Progenitor cell of endocrine pancreas (in vitro differentiated cells): Measurements from ENCODE around the gene USP22. TPM values are rescaled to one million over a fixed set of nuclear protein-coding genes. Genes with fewer than 3 reads are reported as not detected.
A peak's percentile ranks its signal among the peaks of the same experiment; 100 is the strongest.

Experiments used
- DNase-seq: peaks from one replicate; pipeline ENCODE4 v3.0.0; 2021; ENCODE audit warnings: low spot score; ENCODE audit not compliant: unreplicated experiment
- H3K27ac Mint-ChIP-seq: 2 replicates; pipeline ENCODE4 v1.8.0; 2021; ENCODE audit warnings: mild to moderate bottlenecking, moderate library complexity, mixed read lengths
- H3K27me3 Mint-ChIP-seq: 2 replicates; pipeline ENCODE4 v1.8.0; 2021; ENCODE audit warnings: mixed read lengths
- H3K36me3 Mint-ChIP-seq: 2 replicates; pipeline ENCODE4 v1.8.0; 2022; ENCODE audit warnings: mixed read lengths; ENCODE audit not compliant: insufficient read depth
- H3K4me1 Mint-ChIP-seq: 2 replicates; pipeline ENCODE4 v1.8.0; 2021; ENCODE audit warnings: low read depth, mixed read lengths
- H3K4me3 Mint-ChIP-seq: 2 replicates; pipeline ENCODE4 v1.8.0; 2021; ENCODE audit warnings: low read depth, mild to moderate bottlenecking, moderate library complexity, mixed read lengths
- H3K9me3 Mint-ChIP-seq: 2 replicates; pipeline ENCODE4 v1.8.0; 2021; ENCODE audit warnings: low read depth, mixed read lengths
- total RNA-seq: library from RNA; stranded (reverse); gene quantifications from 2 replicates; pipeline ENCODE4 v1.2.1, GENCODE V29; 2021
- TF ChIP-seq, protein P1 (sequence below): fragments of 200-600 bp; sonication (generic); IDR thresholded peaks from one replicate; pipeline ENCODE4 v1.5.0; 2021; ENCODE audit warnings: antibody characterized with exemption, mild to moderate bottlenecking; ENCODE audit not compliant: unreplicated experiment

The USP22 gene
- total RNA-seq, 1 donor from 2014 or later, result 368 TPM

DNA sequence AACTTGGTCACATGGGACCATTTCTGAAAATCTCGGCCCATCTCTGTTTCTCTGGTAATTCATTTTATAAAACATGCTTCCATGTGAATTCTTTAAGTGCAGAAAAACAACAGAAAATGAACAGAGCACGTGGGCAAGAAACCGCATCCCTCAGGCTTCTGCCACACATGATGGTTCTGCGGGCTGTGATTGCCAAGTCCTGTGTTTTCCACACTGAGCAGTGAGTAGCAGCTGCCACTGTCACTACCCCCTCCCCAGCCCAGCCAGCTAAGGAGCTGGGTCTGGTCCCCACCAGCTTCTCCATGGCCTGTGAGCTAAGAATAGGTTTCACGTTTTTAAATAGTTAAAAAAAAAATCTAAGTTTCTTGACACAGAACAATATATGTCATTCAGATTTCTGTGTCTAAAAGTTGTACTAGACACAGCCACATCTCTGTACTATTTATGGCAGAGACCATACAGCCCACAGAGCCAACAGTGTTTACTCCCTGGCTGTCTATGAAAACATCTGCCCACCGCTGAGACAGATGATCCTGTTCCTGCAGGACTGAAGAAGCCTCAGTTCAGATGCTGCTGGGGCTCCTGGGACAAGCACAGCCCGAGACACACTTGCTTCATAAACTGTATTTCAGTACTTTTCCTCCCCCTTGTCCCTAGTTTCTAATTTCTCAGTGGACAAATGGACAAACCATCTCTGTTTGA lies 41.5 kb downstream of the USP22 start:
- no peaks in the 10 kb centered on the region for H3K9me3 Mint-ChIP-seq
- peaks cover 3% of the 10 kb centered on the region for H3K4me1 Mint-ChIP-seq
- no peak overlapping the region for H3K4me3 Mint-ChIP-seq
- peak overlapping the region; percentile 69 for H3K27ac Mint-ChIP-seq
- TF ChIP-seq, protein P1, sequence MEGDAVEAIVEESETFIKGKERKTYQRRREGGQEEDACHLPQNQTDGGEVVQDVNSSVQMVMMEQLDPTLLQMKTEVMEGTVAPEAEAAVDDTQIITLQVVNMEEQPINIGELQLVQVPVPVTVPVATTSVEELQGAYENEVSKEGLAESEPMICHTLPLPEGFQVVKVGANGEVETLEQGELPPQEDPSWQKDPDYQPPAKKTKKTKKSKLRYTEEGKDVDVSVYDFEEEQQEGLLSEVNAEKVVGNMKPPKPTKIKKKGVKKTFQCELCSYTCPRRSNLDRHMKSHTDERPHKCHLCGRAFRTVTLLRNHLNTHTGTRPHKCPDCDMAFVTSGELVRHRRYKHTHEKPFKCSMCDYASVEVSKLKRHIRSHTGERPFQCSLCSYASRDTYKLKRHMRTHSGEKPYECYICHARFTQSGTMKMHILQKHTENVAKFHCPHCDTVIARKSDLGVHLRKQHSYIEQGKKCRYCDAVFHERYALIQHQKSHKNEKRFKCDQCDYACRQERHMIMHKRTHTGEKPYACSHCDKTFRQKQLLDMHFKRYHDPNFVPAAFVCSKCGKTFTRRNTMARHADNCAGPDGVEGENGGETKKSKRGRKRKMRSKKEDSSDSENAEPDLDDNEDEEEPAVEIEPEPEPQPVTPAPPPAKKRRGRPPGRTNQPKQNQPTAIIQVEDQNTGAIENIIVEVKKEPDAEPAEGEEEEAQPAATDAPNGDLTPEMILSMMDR, result no peak
- no peak for DNase-seq
- peaks cover 27% of the 10 kb centered on the region for H3K36me3 Mint-ChIP-seq
- H3K27me3 Mint-ChIP-seq, result no peaks in the 10 kb centered on the region

GRCh38 chr17:20999841-21000532 lies 42.8 kb downstream of the USP22 start:
- DNase-seq, result no peak
- TF ChIP-seq, protein P1, result no peak
- no peak overlapping the region for H3K4me3 Mint-ChIP-seq

GRCh38 chr17:20999044-20999573 lies 43.7 kb downstream of the USP22 start:
- no peak overlapping the region for H3K4me3 Mint-ChIP-seq
- no peaks in the 10 kb centered on the region for H3K9me3 Mint-ChIP-seq
- no peaks in the 10 kb centered on the region for H3K27me3 Mint-ChIP-seq
- no peak for DNase-seq
- peak overlapping the region; percentile 79 for H3K27ac Mint-ChIP-seq
- H3K36me3 Mint-ChIP-seq, result peaks cover 15% of the 10 kb centered on the region
- TF ChIP-seq, protein P1, result no peak
- H3K4me1 Mint-ChIP-seq, result peaks cover 3% of the 10 kb centered on the region

More at GRCh38 chr17:20999841-21000532, 42.8 kb downstream of the USP22 start:
- Mint-ChIP-seq H3K36me3 (peaks cover 17% of the 10 kb centered on the region), H3K27ac (peak overlapping the region; percentile 79), H3K27me3 (no peaks in the 10 kb centered on the region), H3K4me1 (peaks cover 3% of the 10 kb centered on the region), H3K9me3 (no peaks in the 10 kb centered on the region)

DNA sequence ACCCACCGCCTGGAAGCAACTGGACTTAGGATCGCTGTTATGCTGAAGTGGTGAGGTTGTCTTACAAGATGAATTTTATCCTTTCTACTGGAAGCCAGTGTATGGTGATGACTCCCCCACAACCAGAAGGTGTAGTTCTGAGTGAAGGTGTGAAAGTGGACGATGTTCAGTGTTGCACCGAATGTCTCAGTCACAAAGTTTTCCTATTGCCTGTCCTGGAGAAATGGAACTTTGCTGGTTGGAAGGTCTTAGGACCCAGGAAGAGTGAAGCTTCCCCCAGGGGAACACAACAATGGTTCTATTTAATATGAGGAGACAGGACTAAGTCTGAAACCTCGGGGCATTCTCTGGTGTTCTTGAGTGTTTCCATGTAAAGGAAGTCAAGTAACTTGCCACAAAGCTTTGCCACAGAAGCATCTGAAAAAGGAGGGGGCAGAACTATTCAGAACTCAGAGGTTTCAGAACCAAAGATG lies 44.2 kb downstream of the USP22 start:
- TF ChIP-seq, protein P1, result no peak
- no peak overlapping the region for H3K4me3 Mint-ChIP-seq
- H3K27me3 Mint-ChIP-seq, result no peaks in the 10 kb centered on the region
- no peak for DNase-seq
- H3K27ac Mint-ChIP-seq, result peak overlapping the region; percentile 81
- H3K36me3 Mint-ChIP-seq, result peaks cover 12% of the 10 kb centered on the region
- H3K4me1 Mint-ChIP-seq, result peaks cover 3% of the 10 kb centered on the region
- no peaks in the 10 kb centered on the region for H3K9me3 Mint-ChIP-seq
